Islet precursor cell (in vitro differentiated cells): ENCODE results near the gene NOC4L.
"Not testable (repeated sequence)": the region's sequence is repeated elsewhere in the genome, so short reads cannot be mapped to it uniquely, and the experiment has no call there.

Experiments
- DNase-seq: peaks from one replicate; pipeline ENCODE4 v3.0.0-alpha.2; 2018

NOC4L gene

GRCh38 chr12:132124766-132125425 is 19.4 kb upstream of the NOC4L start:
- no peak for DNase-seq

- no peak for DNase-seq
Measured at GRCh38 chr12:132125736-132126135, 18.5 kb upstream of the NOC4L start.

GRCh38 chr12:132127041-132127440 is 17.2 kb upstream of the NOC4L start:
- DNase-seq, result no peak

GRCh38 chr12:132129007-132129406 is 15.2 kb upstream of the NOC4L start:
- no peak for DNase-seq

- no peak for DNase-seq
Measured at GRCh38 chr12:132130690-132131089, 13.6 kb upstream of the NOC4L start.

- no peak for DNase-seq
Measured at GRCh38 chr12:132131229-132131628, 13.0 kb upstream of the NOC4L start.

- no peak for DNase-seq
Measured at GRCh38 chr12:132131952-132132351, 12.3 kb upstream of the NOC4L start.

GRCh38 chr12:132132609-132133430 is 11.4 kb upstream of the NOC4L start:
- no peak for DNase-seq

- peak; percentile 76 for DNase-seq
Measured at GRCh38 chr12:132133952-132134652, 10.2 kb upstream of the NOC4L start.

- DNase-seq, result not testable (repeated sequence)
Measured at GRCh38 chr12:132134653-132135183, 9.5 kb upstream of the NOC4L start.

GRCh38 chr12:132136226-132136625 is 8.0 kb upstream of the NOC4L start:
- DNase-seq, result not testable (repeated sequence)

GRCh38 chr12:132137483-132138125 is 6.7 kb upstream of the NOC4L start:
- no peak for DNase-seq

- DNase-seq, result no peak
Measured at GRCh38 chr12:132138941-132139871, 5.1 kb upstream of the NOC4L start.

GRCh38 chr12:132139912-132140311 is 4.3 kb upstream of the NOC4L start:
- no peak for DNase-seq

- DNase-seq, result no peak
Measured at GRCh38 chr12:132140501-132140900, 3.8 kb upstream of the NOC4L start.

- DNase-seq, result no peak
Measured at GRCh38 chr12:132140918-132141841, 3.1 kb upstream of the NOC4L start.

- no peak for DNase-seq
Measured at GRCh38 chr12:132141976-132142678, 2.1 kb upstream of the NOC4L start.

GRCh38 chr12:132142679-132143335 is 1.4 kb upstream of the NOC4L start:
- no peak for DNase-seq

GRCh38 chr12:132143336-132144071 is 753 bp upstream of the NOC4L start:
- peak; percentile 57 for DNase-seq
